GM19395 (cell line): Measurements from ENCODE around the gene HOXA2.

Source experiments
- ATAC-seq: cut with Tn5 transposase; IDR thresholded peaks from one replicate; pipeline ENCODE4 v1.9.1; 2021; ENCODE audit warnings: mild to moderate bottlenecking, moderate library complexity; ENCODE audit not compliant: unreplicated experiment

HOXA2 gene

DNA sequence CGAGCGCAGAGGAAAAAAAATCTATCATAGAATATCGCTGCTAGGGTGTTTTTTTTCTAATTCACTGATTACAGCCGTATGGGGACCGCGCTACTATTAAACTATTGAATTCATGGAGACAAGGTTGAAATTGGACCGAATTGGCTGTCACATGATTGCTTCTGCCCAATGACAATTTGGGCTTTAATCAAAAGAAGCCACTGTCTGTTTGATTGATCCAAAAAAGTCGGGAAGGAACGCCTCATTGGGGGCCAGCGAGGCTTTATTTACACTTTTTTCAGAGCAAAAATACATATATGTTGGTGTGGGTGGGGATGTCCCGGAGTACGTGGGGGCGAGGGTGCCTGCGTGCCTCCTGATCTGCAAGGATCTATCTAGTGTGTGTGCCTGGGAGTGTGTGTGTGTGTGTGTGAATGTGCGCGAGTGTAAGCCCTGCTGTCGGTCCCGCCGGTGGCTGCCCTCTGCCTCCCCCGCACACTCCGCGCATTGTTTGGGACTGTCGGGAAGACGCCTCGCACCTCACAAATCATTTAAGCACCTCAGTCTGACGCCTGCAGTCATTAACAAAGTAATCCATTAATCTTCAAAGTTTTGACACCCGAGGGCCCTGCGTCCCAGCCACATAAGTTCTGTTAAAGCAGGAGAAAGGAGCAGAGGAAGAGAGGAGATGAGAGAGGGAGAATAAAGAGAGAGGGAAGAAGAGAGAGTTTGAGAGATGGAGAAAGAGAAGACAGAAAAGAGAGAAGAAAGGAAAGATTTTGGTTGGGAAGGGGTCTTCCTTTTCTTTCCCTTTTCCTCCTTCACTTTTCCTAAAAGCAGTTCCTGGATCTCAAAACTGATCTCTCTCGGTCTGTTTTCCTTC, at the start of gene HOXA2:
Gene HOXA2 (minus strand): TSS at position 103 of the 862 bp plus-strand sequence. CDS start 183 bp downstream, outside the sequence.
- ATAC-seq, result no peak

DNA sequence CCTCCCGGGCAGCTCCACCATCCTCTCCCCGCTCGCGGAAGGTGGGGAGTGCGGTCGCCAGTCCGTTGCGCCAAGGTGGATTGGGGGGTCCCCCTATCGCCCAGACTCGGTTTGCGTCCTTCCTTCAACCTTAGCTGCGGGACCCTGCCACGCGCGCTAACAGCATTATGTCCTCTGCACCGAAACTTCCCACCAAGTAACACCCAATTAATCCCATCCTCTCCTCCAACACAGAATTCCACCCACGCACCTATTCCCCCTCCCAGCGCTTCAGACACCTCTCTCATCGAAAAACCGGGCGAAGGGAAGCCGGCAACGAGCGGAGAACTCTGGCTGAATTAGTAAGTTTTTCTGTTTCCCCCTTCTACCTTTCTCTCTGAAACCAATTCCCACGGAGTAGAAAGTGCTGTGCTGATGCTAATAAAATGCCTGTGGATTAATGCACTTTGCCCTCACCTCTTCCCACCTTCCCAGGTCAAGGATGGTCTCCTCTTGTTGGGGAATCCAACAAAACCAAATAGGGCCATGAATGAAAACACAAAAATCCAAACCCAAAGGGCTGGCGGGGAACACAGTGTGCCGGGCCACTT, 49.0 kb upstream of the HOXA2 start:
- no peak for ATAC-seq

DNA sequence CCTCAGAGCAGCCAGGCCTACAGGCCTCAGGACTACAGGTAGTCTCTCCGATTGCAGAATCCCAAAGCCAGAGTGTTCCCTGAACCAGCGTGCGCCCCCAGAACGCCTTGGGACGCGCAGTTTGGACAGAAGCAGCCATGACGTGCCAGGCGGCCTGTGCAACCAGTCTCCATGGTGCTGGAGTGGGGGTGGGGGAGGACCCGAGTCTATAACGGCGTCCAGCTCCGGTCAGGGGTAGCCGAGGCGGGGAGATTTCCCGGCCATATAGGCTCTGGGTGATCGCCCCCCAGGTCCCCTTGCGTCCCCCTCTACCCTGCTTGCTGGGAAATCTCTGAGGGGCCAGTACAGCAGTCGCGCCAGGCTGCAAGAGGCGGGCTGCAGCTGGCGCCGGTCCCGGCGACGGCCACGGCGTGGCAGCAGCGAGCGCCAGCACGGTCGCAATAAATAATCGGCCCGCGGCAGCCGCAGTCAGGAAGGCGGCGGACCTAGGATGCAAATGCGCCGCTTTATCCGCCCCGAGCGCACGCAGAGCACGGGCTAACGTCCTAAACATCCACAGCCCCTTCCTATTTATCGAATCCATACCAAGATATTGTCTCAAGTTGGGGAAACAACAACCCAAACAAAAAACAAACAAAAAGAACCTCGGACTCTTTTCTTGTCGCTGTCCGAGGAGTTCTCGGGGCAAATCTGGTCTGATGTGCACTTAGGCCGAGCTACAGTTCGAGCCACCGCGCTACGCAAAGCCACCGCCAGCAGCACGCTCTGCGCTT, 48.3 kb upstream of the HOXA2 start:
- peak; percentile 85 for ATAC-seq

DNA sequence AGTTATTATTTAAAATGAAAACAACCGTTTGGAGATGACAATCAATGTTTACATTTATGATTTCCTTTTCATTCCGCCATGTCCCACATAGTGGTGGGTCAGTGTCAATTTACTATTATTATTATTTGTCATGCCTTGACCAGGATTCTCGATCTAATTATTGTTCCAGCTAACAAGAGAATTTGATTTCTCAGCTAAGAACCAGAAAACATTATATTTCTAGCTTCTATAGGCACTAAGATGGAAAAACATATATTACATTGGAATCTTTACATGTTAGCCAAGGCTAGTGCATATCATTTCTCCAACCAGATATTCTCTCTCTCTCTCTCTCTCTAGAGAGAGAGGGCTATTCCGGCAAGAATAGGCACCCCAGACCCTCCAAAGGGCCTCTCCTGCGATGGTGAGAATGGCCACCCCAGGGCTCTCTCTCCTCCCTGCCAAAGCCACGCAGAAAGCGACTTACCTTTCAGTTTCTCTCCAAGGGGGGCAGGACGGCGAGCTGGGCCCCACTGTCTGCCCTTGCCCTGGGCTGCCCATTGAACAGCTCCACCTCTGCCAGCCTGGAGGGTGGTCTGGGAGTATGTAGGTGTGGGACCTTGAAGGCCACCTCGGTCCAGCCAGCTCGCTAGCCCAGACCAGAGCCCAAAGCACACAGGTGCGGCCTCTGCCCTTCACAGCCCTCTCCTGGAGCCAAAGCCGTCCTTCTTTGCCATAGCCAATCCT, 47.5 kb upstream of the HOXA2 start:
- ATAC-seq, result no peak

DNA sequence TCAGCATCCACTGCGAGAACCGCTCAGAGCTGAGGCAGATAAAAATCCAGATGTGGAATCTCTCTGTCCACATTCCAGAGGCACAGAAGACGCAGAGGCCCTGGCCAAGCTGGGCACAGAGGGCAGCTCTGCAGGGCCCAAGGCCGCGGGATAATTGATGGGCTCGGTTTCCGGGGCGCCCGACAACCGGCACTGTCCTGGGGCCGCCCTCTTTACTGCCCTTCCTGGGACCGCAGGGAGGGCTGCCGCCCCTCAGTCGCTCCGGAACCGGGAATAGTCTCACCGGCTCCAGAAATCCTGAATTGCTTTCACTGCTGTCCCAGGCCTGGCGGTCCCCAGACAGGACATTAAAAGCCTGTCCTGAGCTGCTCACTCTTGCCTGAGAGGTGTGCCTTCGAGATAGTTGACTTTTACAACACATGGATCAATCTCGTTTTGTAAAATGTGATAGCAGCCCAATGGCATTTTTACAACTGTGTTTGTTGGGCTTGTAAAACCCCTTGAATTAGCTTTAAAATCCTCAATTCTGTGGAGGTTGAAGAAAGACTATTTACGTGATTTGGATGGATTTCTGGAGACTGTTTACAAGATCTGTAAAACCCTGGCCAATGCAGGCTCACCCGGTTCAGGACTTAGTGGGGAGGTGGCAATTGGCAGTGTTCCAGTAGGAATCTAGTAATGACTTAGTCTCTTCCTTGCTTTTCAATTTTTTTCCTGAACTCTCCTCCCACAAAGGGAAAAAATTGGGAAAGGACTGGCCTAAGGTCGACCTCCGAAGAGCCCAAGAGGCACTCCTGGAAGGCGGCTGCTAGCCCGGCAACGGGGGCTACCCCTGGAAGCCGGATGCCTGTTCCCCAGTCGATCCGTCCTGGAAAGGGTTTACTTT, 46.5 kb upstream of the HOXA2 start:
- ATAC-seq, result no peak

DNA sequence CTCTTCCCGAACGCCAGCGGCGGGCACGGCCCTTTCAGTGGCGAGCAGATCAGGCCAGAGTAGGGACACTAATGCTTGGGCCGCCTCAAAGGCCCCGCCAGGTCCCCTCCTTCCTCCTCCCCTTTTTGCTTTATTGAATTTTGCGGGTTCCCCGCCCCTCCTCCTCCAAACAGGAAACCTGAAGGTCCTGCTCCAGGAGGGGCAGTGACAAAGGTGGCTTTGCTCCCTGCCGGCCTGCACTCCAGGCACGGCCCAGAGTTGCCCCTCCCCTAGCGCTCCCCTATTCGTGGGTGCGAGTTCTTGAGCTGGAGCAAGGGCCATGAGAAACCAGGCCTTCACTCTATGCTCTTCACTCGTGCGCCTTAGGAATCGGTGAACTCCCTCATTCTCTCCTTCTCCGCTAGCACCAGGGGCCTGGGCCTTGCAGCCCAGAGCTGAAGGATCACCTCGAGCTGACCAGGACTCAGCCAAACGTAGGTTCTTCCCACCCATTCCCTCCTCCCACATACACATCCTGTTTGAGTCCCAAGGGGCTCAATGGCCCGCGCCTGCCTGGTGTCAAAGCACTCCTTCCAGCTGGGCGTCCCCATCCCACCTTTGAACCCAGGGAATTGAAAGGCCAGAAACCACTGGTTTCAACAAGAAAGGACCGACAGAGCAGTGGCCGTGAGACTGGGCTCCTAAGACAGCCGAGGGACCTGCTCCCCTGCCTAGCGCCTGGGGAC, 45.7 kb upstream of the HOXA2 start:
- no peak for ATAC-seq

DNA sequence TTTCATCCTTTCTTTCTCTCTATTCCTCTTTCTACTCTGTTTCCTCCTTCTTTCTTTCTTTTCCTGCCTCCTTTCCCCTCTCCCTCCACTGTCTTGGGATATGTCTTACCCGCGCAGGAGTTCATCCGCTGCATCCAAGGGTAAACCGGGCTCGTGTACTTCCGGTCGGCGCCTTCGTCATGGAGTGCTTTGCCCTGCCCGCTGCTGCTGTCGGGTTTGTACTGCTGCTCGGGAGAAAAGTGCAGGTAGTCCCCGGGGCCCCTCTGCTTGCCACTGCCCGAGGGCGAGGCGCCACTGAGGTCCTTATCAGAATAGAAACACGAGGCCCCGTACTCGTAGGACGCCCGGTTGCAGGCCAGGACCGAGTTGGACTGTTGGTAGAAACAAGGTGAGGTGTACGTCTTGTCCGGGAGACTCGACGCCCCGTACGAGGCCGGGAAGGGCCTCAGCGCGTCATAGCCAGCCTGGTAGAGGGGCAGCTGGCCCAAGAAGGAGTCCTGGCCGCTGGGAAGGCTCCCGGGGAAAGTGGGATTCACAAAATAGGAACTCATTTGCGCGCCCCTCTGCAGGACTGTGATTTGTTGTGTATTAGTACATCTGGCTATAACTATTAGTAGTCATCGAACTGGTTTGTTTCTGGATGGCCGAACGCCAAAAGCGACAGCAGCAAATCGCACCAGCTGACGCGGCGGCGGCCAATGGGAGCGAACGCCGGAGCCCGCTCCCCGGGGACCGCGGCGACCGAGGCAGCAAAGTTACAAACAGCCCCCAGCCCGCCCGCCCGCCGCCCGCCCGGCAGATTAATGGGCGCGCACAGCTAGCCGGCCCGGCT, 44.9 kb upstream of the HOXA2 start, which contains the start of gene HOXA6:
Gene HOXA6 (minus strand): TSS at position 576 of the 832 bp plus-strand sequence. CDS start 25 bp downstream, at position 551.
- ATAC-seq, result no peak

DNA sequence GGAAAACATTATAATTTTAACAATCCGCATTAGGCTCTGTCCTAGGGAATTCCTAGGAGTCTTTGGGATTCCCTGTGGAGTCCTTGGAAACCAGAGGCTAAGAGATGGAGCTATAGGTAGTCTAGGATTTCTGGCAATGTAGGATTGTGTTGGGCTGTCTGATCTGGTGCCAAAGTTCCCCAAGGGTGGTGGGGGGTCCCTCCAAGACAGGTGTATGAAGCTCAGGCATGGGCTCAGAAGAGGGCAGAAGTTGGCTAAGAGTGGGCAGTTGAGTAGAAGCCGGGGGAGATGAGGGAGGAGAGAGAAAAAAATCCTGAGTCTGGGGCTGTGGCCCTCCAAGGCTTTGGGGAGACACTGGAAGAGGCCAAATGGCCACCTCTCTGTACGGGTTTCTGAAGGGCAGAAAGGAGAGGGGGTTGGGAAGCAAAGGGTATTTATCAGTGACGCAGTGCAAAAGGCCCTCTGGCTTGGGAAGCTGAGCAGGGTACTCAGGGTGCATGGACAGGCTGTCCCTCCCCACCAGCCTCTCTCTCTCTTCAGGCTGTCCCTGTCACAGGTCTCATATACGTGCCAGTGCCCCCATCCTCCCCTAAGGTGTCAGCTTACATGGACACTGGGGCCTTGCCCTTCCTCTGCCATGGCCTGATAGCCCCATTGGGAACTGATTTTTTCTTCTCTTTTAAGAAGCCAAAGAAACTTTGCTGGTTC, 44.2 kb upstream of the HOXA2 start:
- ATAC-seq, result no peak

DNA sequence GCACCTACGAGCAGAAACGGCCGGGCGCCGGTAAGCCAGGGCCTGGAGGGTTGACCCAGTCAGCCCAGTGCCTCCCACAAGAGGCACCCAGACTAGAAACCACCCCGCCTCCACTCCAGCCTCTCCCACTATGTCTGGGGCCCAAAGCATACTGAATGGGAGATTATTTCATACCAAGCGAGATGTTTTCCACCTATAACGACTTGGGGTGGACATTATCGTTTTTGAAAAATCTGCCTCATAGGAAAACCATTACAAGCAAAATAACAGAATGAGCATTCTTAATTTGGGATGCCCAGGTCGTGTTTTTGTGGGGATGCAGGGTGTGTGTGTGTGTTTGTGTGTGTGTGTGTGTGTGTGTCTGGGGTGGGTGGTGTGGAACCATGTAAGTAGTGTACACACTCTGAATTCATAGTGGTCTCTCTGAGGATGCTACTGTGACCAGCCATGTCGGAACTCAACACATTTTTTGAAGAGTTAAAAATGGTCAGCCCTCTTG, 43.5 kb upstream of the HOXA2 start:
- ATAC-seq, result no peak

DNA sequence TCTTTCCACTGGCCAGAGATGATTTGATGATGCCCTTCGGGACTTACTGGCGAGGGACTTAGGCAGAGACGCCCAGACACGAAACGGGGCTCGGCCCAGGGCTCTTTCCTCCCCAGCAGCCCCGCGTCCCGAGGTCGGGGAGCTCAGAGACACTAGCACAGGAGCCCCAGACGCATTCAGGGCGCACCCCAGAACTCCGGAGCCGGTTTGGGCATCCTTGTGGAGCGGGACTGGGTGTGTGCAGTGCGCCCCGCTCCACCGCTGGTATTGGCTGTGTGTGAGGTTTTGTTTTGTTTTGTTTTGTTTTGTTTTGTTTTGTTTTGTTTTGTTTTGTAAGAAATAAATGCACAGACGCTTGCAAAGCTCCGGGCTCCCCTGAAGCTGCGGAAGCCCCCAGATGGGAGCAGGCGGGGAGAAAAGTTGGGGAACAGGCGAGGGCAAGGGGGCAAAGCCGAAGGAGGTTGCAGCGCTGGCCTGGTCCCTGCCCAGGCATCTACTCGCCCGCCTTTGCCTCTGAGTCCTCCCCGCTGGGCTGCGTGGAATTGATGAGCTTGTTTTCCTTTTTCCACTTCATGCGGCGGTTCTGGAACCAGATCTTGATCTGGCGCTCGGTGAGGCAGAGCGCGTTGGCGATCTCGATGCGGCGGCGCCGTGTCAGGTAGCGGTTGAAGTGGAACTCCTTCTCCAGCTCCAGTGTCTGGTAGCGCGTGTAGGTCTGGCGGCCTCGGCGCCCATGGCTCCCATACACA, 42.9 kb upstream of the HOXA2 start:
- no peak for ATAC-seq

DNA sequence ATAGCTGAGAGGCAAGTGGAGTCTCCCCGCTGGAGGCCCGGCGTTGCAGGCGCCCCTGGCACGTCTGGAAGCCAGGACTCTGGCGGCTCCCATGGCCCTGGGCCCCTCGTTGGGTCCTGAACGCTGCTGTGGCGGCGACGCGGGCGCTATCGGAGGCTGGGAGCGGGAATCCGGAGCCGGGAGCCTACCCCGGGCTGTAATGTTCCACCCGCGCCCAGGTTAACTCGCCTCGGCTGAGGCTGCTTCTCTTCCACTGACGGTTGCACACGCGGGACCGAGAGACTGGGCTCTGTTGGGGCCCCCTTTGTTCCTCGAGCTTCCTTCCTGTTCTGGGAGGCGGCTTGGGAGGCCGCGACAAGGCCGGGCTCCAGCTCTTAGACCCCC, 42.3 kb upstream of the HOXA2 start:
- no peak for ATAC-seq

DNA sequence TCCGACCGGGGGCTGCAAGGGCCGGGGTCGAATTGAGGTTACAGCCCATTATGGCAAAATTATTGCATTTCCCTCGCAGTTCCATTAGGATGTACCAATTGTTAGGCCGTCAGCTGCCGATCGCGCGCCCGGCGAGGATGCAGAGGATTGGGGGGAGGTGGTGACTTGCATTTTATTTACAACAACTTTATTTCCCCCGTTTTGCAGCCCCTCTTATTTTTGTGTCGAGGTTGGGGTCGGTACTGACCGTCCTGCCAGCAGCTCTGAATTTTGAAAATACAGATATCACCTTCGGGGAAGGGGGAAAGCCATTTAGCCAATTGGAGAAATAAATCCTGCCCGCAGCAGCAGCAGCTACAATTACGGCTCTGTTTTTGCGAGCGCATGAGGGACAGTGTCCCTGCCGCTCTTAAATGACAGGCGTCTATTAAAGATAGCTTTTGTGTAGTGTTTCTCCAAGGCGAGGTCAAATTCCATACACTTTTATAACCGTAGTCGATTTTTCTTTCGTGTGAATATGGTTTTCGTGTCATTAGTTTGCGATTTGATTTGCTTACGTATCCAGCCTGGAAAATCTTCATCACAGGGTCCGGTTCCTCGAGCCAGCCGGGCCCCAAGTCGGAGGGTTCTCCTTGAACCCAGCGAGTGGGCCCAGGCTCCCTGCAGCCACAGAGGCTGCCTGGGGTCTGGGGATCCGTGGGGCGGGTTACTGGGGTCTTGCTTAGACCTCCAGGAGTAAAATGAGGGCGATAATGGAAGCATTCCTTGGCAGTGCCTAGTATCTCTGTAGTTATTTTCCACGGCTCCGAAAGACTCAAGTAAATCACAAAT, 41.7 kb upstream of the HOXA2 start:
- no peak for ATAC-seq

DNA sequence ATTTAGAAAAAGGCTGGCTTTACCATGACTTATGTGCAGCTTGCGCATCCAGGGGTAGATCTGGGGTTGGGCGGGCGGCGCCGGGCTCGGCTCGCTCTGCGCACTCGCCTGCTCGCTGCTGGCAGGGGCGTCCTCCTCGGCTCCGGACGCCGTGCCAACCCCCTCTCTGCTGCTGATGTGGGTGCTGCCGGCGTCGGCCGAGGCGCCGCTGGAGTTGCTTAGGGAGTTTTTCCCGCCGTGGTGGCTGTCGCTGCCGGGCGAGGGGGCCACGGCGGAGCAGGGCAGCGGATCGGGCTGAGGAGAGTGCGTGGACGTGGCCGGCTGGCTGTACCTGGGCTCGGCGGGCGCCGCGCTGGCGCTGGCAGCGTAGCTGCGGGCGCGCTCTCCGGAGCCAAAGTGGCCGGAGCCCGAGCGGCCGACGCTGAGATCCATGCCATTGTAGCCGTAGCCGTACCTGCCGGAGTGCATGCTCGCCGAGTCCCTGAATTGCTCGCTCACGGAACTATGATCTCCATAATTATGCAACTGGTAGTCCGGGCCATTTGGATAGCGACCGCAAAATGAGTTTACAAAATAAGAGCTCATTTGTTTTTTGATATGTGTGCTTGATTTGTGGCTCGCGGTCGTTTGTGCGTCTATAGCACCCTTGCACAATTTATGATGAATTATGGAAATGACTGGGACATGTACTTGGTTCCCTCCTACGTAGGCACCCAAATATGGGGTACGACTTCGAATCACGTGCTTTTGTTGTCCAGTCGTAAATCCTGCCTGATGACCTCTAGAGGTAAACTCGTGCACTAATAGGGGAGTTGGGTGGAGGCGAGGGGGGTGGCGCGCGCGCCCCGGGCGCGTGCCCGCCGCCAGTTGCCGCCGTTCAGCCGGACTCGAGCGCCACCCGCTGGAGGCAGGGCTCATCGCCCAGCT, 40.8 kb upstream of the HOXA2 start, which contains the start of gene HOXA5:
Gene HOXA5 (minus strand): TSS at position 659 of the 927 bp plus-strand sequence. CDS start 74 bp downstream, at position 585.
- ATAC-seq, result no peak

DNA sequence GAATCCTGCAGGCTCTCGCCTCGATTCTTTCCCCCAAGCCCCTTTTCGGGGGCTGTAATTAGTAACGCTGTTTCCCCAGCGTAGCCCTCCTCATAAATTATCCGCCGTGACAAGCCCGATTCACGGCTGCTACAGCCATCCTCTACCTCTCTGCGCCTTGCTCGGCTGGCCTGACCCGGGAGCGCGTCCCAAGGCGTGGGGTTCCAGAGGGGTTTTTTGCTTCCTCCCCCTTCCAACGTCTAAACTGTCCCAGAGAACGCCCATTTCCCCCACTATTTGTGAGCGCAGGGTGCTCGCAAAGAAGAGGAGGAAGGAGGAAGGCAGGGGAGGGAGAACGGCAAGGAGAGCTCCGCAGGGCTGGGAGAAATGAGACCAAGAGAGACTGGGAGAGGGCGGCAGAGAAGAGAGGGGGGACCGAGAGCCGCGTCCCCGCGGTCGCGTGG, 40.1 kb upstream of the HOXA2 start:
- no peak for ATAC-seq
